ENCODE data around the gene NMBR.
"Not testable (repeated sequence)": the region's sequence is repeated elsewhere in the genome, so short reads cannot be mapped to it uniquely, and the experiment has no call there.

NMBR gene

GRCh38 chr6:142146828-142147662 is at the start of gene NMBR, which contains the start of gene VTA1:
NMBR (minus strand) TSS chr6:142147122; CDS start chr6:142088658, 58,464 bp downstream.
VTA1 (plus strand) TSS chr6:142147263; CDS start chr6:142147288, 25 bp downstream.
- peak; percentile 91 to 95 for DNase-seq (ENCODE audit: low read depth in 2 of 2)

GRCh38 chr6:142195862-142196541 is 49.1 kb upstream of the NMBR start:
- DNase-seq (ENCODE audit: low read depth in 2 of 2), result no peak

- DNase-seq (ENCODE audit: low read depth in 2 of 2), result no peak
Observed at GRCh38 chr6:142193621-142194020, 46.7 kb upstream of the NMBR start.

- DNase-seq (ENCODE audit: low read depth in 2 of 2), result no peak
Observed at GRCh38 chr6:142192343-142192742, 45.4 kb upstream of the NMBR start.

DNA sequence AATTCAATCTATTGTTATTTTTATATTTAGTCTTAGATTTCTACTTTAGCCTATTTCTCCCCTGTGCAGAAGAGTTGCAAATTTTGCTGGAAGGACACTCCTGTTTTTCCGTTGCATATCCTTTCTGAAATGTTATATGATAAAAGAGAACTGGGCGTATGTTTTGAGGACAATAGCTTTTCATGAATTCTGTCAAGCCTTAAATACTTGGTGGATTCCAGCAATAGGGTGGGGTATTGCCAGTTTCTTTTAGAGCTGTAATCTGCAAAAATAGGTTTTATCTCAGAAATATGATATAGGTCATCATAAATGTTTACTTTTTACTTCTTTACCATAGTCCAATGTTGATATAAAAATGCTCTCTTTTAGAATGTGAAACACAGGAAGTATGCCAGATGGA is 42.1 kb upstream of the NMBR start:
- DNase-seq (ENCODE audit: low read depth in 2 of 2), result no peak

DNA sequence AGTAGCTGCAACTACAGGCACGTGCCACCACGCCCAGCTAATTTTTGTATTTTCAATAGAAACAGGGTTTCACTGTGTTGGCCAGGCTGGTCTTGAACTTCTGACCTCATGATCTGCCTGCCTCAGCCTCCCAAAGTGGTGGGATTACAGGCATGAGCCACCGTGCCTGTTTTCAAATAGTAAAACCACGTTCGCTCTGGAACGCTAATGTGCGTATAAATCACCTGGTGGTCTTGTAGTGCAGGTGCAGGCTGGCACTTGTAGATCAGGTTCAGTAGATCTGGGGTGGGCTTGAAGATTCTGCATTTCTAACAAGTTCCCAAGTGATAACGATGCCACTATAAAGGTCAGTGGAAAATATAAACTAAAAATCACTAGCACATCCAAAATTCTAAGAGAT is 41.4 kb upstream of the NMBR start:
- not testable (repeated sequence) for DNase-seq (ENCODE audit: low read depth in 2 of 2)

- DNase-seq (ENCODE audit: low read depth in 2 of 2), result no peak
Observed at GRCh38 chr6:142187209-142187608, 40.3 kb upstream of the NMBR start.

- DNase-seq (ENCODE audit: low read depth in 2 of 2), result no peak
Observed at GRCh38 chr6:142185641-142186040, 38.7 kb upstream of the NMBR start.

DNA sequence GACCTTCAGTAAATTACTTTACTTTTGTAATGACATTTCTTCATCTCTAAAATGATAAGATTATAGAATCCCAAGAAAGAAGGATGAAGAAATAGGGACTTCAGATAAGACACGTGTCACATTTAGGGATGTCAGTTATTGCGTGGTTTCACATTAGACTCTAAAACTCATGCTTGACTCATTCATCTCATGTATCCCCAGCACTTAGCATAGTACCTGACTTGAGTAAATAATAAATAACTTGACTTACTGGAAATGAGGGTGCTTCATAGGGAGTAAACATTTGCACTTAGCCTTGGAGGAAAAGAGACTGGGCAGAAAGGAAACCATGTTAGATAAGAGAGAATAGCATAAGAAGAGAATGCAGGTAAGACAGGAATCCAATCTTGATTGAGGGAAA is 37.4 kb upstream of the NMBR start:
- no peak for DNase-seq (ENCODE audit: low read depth in 2 of 2)

DNA sequence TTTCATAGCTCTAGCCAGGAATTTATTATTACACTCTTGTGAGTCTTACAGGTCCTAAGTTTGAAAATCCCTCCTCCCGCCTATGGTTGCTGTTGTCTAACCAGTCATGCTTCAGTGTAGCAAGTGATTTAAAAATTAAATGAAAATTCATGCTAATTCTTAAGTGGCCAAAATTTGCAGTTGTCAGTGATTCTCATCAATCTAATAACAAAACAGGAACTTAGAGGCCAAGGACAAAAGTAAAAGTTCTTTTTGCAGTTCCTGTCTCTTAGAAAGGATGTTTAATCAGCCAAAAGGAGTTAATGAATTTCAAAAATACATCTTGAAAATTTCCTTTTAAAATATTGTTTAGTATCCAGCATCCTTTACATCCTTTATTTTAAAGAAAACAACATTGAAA is 36.4 kb upstream of the NMBR start:
- no peak for DNase-seq (ENCODE audit: low read depth in 2 of 2)

DNA sequence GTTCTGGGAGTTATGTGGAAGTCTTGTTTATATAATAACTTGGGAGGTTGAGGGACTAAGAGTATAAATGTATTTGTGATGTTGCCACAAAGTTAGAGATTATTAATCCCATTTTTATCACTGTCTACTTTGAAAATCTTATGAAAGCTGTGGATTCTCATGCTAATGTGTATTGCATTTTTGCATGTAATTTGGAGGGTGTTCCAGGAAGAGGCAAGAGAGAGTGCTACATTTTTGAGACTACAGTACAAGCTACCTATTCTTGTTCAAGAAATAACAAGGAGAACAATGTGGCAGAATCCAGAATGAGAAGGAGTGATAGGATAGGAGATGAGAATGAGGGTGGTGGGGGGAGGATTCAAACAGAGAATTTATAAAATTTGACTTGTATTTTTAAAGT is 35.1 kb upstream of the NMBR start:
- DNase-seq (ENCODE audit: low read depth in 2 of 2), result no peak

GRCh38 chr6:142178129-142178528 is 31.2 kb upstream of the NMBR start:
- DNase-seq (ENCODE audit: low read depth in 2 of 2), result no peak

GRCh38 chr6:142174703-142175102 is 27.8 kb upstream of the NMBR start:
- DNase-seq (ENCODE audit: low read depth in 2 of 2), result no peak

GRCh38 chr6:142173980-142174379 is 27.1 kb upstream of the NMBR start:
- no peak for DNase-seq (ENCODE audit: low read depth in 2 of 2)

DNA sequence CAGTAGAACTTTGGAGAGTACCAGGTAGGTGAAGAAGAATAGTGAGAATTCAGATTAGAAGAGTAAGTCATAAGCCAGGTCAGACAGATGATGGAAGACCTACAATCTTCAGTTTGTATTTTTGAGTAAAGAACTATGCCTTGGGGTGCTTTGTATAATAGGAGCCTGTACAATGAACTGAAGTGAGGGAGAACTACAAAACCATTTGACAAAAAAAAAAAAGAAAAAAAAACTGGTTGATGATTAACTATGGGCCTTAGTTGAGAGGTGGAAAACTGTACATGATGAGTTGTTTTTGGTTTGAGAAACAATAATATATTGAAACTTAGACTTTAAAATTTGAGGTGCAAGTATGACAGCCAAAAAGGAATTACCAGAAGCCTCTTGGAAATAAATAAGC is 25.8 kb upstream of the NMBR start:
- no peak for DNase-seq (ENCODE audit: low read depth in 2 of 2)

- no peak for DNase-seq (ENCODE audit: low read depth in 2 of 2)
Observed at GRCh38 chr6:142171351-142171750, 24.4 kb upstream of the NMBR start.

- no peak for DNase-seq (ENCODE audit: low read depth in 2 of 2)
Observed at GRCh38 chr6:142167486-142167885, 20.6 kb upstream of the NMBR start.

DNA sequence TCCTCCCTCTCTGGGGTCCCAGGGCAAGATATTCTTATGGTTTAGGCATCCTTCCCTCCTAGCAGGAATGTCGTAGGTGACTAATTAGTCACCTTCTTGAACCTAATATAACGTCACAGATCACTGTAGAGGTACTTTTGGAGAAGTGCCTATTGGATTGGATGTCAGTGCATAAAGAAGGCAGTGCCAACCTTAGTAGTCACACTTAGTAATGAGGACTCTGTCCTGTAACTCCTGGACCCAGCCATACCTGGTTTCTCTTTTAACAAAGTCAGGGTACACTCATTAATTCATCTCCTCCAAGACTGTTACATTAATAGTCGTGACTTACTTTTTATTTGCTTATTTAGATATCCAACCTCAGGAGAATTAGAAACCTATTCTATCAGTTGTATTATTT is 20.1 kb upstream of the NMBR start:
- DNase-seq (ENCODE audit: low read depth in 2 of 2), result no peak

- DNase-seq (ENCODE audit: low read depth in 2 of 2), result no peak
Observed at GRCh38 chr6:142165227-142165626, 18.3 kb upstream of the NMBR start.

DNA sequence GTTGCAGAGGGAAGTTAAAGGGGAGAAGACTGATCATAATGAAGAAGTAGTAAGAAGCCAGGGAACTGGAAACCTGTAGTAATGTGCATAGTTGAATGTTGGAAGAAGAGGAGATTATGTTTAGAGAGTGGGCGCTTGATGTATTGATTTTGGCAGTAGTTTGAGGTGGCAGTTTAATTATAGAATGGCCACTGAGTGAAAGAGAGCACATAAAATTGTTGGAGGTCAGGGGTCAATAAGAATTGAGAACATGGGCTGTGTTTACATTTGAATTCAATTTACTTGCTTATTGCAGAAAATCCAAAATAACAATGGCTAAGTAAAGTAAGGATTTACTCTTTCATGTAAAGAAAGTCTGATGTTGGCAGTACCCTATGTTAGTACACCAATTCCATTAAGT is 15.9 kb upstream of the NMBR start:
- DNase-seq (ENCODE audit: low read depth in 2 of 2), result no peak

- not testable (repeated sequence) for DNase-seq (ENCODE audit: low read depth in 2 of 2)
Observed at GRCh38 chr6:142156758-142157068, 9.8 kb upstream of the NMBR start.

DNA sequence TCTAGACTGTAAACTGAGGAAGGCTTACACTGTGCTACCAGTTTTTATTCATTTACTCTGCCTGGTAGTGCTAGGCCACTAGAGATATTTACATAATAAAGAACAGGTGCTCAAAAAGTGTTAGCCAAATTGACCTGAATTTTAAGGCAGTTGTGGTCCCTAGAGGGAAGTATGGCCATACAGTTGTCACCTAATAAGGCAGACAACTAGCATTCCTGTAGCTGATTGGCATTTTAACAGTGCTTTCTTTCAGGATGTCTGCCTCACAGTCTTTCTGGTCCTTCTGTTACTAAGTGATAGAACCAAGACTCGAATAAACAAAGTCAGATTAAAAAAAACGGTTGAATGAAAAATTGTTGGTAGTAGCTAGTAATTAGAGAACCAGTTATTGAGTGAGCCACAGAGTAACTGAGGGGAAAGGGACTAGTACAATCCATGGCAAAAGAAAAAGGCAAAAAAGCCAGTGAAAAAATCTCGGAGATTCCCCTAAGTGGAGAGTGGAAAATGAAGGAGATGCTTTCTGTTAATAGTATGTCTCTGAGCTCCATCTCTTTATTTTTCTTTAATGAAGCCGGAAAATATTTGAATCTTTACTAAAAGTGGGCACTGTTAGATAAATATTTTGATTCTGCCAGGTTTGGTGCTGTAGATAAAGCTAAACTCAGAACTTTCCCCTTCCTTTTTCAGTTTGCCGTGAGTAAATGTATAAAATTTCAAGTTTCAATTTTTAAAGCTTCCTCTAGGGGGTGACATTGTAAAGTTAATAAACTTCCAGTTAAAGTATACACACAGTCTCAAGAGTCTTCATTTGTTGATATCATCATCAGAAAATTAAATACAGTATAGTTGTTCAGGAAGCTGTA is 9.2 kb upstream of the NMBR start:
- no peak for DNase-seq (ENCODE audit: low read depth in 2 of 2)

Data from stimulated activated CD8-positive, alpha-beta memory T cell treated with anti-CD3 and anti-CD28 coated beads, Interleukin-15, amount 100 ng/mL, for 48 hours (primary cell).